HEK293T (cell line): ENCODE measurements around the gene JARID2.

Experiments
- ARNT ChIP-seq: fragments of 450-650 bp; IDR thresholded peaks from 2 replicates; pipeline ENCODE4 v1.6.1; 2017; ENCODE audit warnings: mild to moderate bottlenecking
- FOXK2 ChIP-seq: fragments of 450-650 bp; IDR thresholded peaks from 2 replicates; pipeline ENCODE4 v1.6.1; 2016; ENCODE audit warnings: mild to moderate bottlenecking
- LEF1 ChIP-seq: fragments of 450-650 bp; IDR thresholded peaks from 2 replicates; pipeline ENCODE4 v1.6.1; 2017; ENCODE audit warnings: mild to moderate bottlenecking, borderline replicate concordance
- SP1 ChIP-seq: fragments of 450-650 bp; IDR thresholded peaks from 2 replicates; pipeline ENCODE4 v1.6.1; 2017
- SUZ12 ChIP-seq: fragments of 450-650 bp; IDR thresholded peaks from 2 replicates; pipeline ENCODE4 v1.6.1; 2016; ENCODE audit warnings: mild to moderate bottlenecking
- TARDBP ChIP-seq: fragments of 450-650 bp; IDR thresholded peaks from 2 replicates; pipeline ENCODE4 v1.6.1; 2016

- no peak for TF ChIP-seq TARDBP
- TF ChIP-seq LEF1: no peak
- no peak for TF ChIP-seq FOXK2
- TF ChIP-seq SUZ12: no peak
- no peak for TF ChIP-seq ARNT
- TF ChIP-seq SP1: no peak
Observed at GRCh38 chr6:15340105-15340601, 94.3 kb downstream of the JARID2 start.
